GM19438 (cell line): ENCODE measurements around the gene LCORL.

Source experiments
- ATAC-seq: cut with Tn5 transposase; IDR thresholded peaks from one replicate; pipeline ENCODE4 v1.9.1; 2021; ENCODE audit warnings: low read depth; ENCODE audit not compliant: unreplicated experiment

The LCORL gene

DNA sequence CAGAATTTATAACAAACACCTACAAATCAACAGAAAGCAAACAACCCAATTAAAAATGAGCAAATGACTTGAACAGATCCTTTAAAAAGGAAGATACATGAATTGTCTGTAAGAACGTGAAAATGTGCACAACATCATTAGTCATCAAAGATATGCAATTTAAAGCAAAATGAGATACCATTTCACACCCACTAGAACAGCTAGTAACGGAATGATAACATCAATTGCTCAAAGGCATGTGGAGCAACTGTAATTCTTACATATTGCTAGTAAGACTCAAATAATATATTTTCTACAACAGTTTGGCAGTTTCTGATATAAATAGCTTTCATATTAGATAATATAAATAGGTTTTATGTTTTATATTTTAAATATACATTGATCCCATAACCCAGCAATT lies 82.5 kb downstream of the LCORL start:
- no peak for ATAC-seq

DNA sequence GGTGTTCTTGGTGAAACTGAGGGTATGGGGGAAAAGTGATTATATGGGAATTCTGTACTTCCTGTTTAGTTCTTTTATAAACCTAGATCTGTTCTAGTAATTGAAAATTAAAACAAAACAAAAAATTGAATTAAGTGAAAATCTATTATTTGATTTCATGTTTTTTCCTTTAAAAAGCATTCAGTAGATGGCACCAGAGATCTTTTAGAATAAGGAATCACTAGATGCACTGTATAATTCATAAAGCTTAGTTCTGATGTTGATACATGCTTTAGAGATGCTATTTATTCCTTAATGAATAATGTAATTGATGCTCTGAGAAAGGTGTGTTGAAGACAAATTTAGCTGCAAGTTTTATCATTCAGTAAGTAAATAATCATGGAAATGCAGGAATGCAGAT lies 87.3 kb downstream of the LCORL start:
- no peak for ATAC-seq

DNA sequence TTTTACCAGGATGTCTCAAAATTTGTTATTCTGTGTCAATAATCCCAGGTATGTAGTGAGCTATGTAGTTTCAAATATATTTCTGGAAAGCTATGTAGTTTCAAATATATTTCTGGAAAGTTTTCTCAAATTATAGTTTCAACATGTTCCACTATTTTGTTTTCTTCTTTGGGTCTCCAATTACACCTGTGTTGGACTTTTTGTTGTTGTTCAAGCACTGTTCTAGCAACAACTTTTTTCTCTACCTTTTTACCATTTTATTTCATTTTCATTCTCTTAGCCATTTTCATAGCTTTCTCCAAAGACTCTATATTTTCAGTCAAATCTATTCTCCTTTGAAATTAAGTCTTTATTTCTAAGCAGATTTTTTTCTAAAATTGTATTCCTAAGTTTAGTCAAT lies 88.4 kb downstream of the LCORL start:
- ATAC-seq: no peak

DNA sequence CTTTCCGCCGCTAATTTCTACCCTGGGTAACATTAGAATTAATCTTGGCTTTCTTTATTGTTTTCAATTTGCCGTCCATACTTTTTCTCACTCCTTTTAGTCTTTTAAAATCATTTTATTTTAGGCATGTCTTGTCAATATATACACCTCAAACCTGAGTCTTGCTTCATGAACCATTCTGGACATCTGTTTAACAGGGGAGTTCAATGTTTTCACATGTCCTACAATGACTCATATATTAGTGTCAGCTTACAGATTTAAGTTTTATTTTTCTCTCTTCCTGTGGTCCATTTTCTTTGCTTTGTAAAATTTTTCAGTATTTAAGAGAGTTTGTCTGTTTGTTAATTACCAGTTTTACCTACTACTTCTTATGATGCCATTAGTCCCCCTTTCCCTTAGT lies 89.5 kb downstream of the LCORL start:
- ATAC-seq: no peak

DNA sequence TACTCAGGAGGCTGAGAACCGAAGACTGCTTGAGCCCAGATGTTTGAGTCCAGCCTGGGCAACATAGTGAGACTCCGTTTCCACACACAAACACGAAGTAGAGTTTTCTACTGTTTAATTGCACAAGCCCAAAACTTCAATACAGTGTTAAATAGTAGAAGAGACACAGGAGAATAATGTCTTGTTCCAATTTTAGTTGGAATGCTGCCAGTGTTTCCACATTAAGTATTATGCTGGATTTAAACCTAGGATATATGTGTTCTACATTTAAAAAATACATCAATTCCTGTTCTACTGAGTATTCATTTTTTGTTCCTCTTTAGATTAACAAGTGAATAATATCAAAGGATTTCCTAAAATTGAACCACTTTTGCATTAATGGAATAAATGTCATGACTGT lies 91.3 kb downstream of the LCORL start:
- ATAC-seq: no peak

DNA sequence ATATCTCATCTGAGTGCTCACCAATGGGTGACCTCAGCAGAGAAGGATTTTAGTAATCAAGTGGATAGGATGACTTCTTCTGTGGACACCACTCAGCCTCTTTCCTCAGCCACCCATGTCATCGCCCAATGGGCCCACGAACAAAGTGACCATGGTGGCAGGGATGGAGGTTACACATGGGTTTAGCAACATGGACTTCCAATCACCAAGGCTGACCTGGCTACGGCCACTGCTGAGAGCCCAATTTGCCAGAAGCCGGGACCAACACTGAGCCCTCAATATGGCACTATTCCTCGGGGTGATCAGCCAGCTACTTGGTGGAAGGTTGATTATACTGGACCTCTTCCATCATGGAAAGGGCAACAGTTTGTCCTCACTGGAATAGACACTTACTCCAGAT lies 97.4 kb downstream of the LCORL start:
- no peak for ATAC-seq

DNA sequence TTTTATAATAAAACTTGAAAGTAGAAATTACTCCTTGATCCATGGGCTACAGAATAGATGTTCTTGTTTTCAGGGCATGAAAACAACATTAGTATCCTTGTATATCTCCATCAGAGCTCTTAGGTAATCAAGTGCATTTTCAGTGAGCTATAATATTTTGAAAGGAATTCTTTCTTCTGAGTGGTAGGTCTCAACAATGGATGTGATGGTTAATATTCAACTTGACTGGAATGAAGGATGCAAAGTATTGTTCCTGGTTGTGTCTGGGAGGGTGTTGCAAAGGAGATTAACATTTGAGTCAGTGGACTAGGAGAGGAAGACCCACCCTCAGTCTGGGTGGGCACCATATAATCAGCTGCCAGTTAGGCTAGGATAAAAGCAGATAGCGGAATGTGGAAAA lies 100.1 kb downstream of the LCORL start:
- ATAC-seq: no peak

DNA sequence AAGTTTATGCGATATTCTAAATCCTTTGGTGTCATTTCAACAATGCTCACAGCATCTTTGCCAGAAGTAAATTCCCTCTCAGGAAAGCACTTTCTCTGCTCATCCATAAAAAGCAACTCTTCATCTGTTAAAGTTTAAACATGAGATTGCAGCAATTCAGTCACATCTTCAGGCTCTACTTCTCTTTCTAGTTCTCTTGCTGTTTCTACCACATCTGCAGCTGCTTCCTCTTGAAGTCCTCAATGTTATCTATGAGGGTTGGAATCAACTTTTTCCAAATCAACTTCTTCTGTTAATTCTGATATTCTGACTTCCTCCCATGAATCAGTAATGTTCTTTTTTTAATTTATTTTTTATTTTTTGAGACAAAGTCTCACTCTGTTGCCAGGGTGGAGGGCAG lies 100.9 kb downstream of the LCORL start:
- no peak for ATAC-seq

DNA sequence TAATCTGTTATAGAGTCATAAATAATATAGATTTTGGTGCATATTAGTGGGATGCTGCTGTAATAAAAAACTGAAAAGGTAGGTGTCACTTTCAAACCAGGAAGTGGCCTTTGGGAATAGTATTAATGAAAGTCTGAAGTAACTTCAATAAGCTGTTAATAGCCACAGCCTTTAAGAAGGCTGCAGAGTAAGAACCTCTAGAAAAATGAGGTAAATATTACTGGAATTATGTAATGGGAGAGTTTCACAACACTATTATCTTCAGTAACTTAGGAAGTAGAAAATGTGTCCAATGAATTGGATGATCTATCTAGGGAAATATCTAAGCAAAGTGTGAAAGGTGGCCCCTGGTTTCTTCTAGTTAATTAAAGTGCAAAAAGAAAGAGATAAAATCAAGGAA lies 106.1 kb downstream of the LCORL start:
- ATAC-seq: no peak

DNA sequence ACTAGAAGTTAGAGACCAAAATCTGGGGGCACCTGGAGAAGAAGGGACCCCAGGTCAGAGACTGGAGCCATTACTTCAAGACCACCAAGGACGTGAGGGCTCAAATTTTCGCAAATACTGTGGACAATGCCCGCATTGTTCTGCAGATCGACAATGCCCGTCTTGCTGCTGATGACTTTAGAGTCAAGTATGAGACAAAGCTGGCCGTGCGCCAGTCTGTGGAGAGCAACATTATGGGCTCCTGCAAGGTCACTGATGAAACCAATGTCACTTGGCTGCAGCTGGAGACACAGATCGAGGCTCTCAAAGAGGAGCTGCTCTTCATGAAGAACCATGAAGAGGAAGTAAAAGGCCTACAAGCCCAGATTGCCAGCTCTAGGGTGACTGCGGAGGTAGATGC lies 109.5 kb downstream of the LCORL start:
- no peak for ATAC-seq

DNA sequence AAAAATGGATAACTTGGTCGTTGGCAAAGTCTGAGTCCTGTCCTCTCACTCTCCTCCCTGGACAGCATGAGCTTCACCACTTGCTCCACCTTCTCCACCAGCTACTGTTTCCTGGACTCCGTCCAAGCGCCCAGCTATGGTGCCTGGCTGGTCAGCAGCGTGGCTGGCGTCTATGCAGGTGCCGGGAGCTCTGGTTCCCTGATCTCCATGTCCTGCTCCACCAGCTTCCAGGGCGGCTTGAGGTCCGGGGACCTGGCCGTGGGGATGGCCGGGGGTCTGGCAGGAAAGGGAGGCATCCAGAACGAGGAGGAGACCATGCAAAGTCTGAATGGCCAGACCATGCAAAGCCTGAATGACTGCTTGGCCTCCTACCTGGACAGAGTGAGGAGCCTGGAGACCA lies 109.9 kb downstream of the LCORL start:
- ATAC-seq: no peak

DNA sequence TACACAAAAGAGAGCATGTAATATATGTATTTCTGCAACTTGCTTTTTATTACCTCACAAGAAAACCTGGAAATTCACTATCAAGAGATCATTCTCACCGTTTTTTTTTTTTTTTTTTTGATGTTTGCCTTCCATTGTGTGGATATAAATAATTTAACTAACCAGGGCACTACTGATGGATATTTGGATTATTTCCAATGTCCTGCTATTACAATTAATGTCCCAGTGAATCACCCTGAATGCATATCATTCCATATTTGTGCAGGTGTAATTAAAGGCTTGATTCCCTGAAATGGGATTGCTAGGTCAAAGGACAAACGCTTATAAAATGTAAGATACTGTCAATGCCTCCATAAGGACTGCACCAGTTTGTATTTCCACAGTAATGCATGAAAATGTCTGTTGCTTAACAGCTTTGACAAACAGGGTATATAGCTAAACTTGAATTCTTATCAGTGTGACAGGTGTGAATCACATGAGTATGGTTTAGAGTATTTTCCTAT lies 123.0 kb downstream of the LCORL start:
- ATAC-seq: no peak

DNA sequence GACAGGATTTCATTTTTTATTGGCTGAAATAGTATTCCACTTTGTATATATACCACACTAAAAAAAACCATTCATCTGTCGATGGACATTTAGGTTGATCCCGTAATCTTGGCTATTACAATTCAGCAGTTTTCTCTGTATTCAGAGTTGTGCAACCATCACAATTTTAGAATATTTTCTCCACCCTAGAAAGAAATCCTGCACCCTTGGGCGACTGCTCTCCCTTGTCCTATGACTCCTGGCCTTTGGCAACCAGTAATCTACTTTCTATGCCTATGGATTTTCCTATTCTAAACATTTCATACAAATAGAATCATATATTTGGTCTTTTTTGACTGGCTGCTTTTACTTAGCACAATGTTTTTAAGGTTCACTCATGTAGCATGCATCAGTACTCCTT lies 126.1 kb downstream of the LCORL start:
- ATAC-seq: no peak

DNA sequence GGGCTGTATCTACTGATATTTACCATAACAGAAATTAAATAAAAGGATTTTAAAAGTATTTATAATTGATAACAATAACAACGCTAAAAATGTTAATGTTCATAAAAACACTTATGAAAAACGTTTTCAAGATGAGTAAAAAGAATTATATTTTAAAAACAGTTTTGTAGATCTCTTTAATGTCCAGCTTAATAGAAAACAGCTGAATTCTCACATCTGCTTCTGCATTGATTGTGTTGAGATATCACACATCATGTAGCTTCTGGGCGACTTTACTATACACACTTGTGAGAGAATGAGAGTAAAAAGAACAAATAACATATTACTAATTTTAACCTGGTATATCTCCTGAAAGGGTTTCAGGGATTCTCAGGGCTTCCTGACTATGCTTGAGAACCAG lies 127.1 kb downstream of the LCORL start:
- no peak for ATAC-seq

DNA sequence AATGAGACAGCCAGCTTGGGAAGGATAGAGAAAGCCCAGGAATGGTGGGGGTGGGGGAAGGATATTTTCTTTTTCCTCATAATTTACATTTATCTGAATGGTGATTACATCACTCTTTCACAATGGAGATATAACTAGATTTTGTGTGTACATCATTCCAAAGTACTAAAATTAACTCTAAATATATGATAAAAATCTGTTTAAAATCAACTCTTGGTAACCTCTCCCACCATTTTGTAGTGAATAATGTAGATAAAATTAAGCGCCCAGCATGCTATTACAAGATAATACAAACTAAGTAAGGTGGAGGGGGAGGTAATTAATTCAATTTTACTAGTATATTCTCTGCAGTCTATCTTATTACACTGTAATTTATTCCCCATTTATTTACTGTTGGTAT lies 131.9 kb downstream of the LCORL start:
- ATAC-seq: no peak

DNA sequence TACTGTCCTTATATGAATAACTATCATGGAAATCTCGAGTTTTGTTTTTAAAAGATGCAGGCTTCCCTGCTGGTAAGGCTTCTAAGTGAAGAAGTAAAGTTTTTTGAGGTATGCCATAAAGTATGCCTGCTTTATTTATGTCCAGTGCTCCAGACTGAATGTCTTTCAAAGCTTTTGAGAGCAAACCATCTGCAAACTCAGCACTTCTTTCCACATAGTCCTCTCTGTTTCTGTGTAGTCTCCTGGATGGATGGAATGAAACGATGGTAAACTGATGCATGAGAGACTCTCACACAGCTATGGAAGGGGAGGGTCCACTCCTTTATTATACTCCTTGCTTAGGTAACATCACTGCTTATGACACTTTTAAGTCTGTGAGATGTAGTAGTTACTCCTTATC lies 137.0 kb downstream of the LCORL start:
- ATAC-seq: no peak

DNA sequence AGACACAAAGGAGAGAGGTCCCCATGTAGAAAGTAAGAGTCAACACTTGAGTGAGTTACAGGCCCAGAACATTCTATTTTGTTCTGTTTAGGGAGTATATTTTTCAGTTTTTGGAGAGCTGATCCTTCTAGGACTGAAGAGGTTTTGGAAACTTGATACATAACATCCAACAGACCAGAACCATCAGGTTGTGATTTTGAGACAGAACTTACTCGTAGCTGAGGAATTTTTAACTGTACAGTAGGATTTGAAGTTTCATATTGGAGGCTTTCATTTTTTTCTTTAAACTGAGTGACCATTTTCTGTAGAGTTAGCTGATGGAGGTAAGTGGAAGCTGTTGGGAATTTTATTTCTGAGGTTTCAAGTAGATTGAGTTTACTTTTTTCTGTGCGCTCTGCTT lies 137.5 kb downstream of the LCORL start:
- ATAC-seq: no peak

DNA sequence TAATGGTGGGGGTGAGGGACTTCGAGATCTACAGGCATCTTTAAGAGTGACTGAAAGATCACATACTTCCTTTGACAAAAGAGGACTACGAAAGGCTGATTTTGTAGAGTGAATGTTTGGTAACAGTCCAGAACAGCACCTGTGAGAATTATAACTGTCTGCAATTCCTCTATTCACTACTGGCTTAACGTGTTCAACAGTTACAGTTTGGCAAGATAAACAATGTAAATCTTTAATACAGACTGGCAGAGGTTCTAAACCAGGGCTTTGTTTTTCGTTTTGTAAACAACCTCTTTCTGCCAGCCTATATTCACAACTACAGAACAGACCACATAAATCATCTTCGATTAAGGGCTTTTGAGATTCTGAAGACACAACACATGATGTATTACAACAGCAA lies 143.9 kb downstream of the LCORL start:
- ATAC-seq: no peak

DNA sequence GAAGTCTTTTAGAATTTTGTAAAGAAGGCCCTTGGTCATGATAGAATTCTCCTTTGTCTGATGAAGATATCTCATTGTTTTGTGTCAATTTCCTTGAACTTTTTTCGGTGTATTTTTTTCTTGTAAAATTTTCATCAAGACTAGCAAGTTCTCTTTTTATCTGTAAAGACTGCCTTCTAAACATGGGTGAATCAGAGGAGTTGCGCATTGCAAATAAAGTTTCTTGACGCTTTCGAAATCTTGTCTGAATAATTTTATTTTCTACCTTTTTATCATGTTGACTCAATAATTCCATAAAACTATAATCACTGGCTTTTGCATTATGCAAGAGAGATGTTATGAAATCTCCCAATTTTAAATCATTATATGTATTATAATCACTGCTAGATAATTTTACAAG lies 144.6 kb downstream of the LCORL start:
- ATAC-seq: no peak

DNA sequence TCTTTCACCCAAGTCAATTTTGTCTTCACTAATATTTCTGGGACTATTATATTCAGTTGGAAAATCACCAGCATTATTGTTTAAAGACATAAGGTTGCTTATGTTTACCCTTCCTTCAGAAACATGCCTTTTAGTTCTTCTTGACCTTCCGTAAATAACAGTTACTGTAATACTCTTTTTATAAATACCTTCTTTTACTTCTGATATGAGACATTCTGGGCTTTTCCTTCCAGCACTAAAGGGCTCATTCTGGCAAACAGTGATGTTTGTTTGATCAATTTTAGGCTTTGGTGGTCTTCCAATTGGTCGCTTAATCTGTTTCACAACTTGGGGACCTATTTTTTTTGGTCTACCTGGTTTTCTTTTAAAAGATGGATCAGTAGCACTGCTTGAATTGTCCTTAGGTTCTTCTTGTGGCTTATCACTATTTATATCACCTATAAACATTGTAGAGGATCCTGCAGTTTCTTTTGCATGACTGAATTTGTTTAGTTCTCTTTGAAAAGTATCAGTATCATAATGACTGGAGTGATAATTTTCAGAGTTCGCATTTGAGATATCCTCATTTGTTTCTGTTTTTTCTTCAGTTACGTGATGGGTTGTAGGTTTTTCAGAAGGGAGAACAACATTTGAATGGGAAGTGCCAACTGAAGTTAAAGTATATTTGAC lies 146.0 kb downstream of the LCORL start:
- ATAC-seq: peak; percentile 97

DNA sequence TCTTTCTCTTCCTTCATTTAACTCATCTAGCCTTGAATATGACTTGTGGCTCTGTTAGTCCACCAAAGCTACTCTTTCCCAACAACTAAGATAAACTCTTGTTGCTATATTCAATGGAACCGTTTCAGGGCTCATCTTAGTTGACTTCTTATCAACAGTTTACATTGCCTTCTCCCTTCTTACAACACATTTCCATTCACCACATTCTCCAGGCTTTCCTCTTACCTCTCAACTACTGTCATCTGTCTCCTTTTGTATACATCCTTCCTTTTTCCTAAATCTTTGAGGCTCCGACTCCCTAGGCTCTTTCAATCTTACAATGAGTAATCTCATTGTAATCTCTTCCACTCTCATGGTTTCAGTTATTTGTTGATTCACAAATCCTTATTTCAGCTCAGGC lies 152.2 kb downstream of the LCORL start:
- ATAC-seq: no peak

DNA sequence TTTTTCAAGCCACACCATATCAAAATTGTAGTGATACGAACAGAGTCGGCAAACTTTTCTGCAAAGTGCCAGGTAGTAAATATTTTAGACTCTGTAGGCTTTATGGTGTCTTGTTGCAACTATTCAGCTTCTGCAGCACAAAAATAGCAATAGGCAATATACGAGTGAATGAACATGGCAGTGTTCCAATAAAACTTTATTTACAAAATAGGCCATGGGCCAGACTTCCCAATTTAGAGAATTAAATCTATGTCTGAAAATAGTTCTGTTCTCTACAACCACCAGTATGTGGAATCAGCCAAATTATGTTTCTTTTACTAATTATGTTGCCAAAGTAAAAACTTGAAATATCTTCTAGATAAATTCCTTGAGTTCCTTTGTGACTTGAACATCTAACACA lies 154.3 kb downstream of the LCORL start:
- ATAC-seq: no peak

DNA sequence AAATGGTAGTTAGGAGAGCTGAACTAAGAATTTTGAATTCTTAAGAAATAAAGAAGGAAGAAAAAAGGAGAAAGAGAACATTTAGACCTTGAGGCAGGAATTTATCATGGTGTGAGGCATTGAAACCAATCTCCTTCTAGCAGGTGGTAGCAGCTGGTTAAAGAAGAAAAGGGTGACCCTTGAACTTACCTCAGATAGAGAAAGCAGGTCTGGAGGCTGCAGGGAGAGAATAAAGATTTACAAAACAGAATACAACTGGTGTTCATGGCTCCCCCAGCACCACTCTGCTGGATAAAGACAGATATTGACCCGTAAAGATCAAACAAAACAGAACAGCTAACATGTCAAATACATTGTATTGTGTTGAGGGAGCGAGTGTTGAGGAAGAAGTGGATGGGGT lies 154.7 kb downstream of the LCORL start:
- no peak for ATAC-seq
